GM18498 (cell line): ENCODE results near the gene TNNT3.
"Not testable (repeated sequence)": the region's sequence is repeated elsewhere in the genome, so short reads cannot be mapped to it uniquely, and the experiment has no call there.

Experiments used
- ATAC-seq: cut with Tn5 transposase; IDR thresholded peaks from one replicate; pipeline ENCODE4 v1.9.1; 2021; ENCODE audit warnings: mild to moderate bottlenecking, moderate library complexity; ENCODE audit not compliant: unreplicated experiment

Gene TNNT3

GRCh38 chr11:1880746-1881441 is 38.6 kb upstream of the TNNT3 start:
- no peak for ATAC-seq

- no peak for ATAC-seq
These were observed 37.9 kb upstream of the TNNT3 start for GRCh38 chr11:1881442-1882264.

- ATAC-seq, result no peak
These were observed 37.0 kb upstream of the TNNT3 start for GRCh38 chr11:1882265-1883238.

GRCh38 chr11:1883346-1884302 is 35.9 kb upstream of the TNNT3 start:
- ATAC-seq, result no peak

- ATAC-seq, result no peak
These were observed 35.2 kb upstream of the TNNT3 start for GRCh38 chr11:1884303-1884700.

- ATAC-seq, result not testable (repeated sequence)
These were observed 33.0 kb upstream of the TNNT3 start for GRCh38 chr11:1886551-1886950.

GRCh38 chr11:1887451-1888346 is 31.8 kb upstream of the TNNT3 start:
- ATAC-seq, result no peak

GRCh38 chr11:1888347-1888753 is 31.2 kb upstream of the TNNT3 start:
- ATAC-seq, result no peak

- ATAC-seq, result no peak
These were observed 30.7 kb upstream of the TNNT3 start for GRCh38 chr11:1888811-1889210.

GRCh38 chr11:1889224-1889930 is 30.1 kb upstream of the TNNT3 start:
- ATAC-seq, result no peak

GRCh38 chr11:1889941-1890855 is 29.3 kb upstream of the TNNT3 start:
- ATAC-seq, result no peak

GRCh38 chr11:1890856-1891830 is 28.4 kb upstream of the TNNT3 start:
- ATAC-seq, result no peak

GRCh38 chr11:1891831-1892115 is 27.7 kb upstream of the TNNT3 start, which contains the start of gene PRR33:
TSS of gene PRR33 (minus strand) at chr11:1891895. CDS start at chr11:1890584, 1,311 bp downstream.
- ATAC-seq, result no peak

GRCh38 chr11:1892116-1892515 is 27.4 kb upstream of the TNNT3 start:
- no peak for ATAC-seq

- ATAC-seq, result no peak
These were observed 26.9 kb upstream of the TNNT3 start for GRCh38 chr11:1892558-1892957.
